GF-D8 (cell line): ENCODE results near the gene PRR16.
"Not testable (repeated sequence)": the region's sequence is repeated elsewhere in the genome, so short reads cannot be mapped to it uniquely, and the experiment has no call there.

Experiments
- DNase-seq: peaks from one replicate; lab custom pipeline; 2025; lab: John Stamatoyannopoulos, UW

Gene PRR16

DNA sequence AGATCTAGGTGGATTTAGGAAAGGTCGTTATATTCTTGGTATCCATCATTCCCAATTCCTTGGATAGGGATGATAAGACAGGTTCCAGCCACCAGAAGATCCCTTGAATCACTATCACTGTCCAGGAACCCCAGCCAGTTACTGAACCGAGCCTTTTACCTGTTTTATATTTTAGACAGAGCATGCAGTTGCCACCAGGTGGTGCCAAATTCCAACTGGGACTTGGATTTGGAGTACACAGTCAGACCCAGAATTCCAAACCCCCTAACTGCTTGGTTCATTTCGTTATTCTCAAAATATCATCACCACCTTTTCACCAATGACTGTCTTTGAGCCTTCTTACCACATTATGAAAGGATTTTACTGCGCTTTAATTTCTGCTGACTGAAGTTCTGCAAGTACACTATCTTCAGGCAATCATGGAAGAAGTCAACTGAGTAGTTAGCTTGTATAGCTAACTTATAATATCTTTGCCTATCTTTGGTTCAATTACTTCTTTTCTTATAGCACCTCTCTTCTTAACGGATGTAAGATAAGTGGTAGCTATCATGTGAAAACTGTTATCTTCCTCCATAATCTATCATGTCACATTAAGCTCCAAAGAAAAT is 191.8 kb downstream of the PRR16 start:
- no peak for DNase-seq

DNA sequence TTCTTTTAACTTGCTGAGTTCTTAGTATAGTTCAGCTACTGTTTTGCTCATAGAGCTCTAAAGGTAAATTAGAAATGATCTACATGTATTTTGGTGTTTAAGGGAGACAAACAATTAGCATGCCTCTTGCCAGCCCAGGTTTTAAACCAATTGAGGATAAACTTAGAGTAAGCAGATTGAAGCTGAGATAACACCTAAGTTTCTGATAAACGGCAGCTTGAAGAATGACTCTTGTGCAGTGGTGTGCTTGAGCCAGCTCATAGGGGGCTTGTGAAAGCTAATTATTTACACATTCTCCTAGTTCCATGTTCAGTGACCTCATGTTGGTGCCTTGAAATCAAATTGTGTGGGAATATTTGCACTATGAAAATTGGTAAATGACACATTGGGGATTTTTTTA is 193.0 kb downstream of the PRR16 start:
- DNase-seq: no peak

DNA sequence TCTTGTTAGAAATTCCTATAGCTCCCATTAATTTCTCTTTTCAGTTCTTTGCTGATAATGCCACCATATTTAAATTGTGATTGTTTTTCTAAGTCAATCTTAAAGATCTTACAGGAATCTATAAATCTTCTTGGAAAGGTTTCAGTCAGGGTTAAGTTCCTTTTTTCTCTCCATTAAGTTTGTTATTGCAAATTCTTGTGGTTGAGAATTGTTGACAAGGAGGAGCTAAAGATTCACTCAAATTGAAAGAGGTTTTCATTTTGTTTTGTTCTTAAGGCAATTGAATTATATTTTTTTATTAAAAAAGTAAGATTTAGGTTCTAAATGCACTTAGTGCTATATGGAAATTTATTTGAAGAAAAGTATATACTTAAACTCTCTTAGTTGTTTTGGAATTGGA is 213.4 kb downstream of the PRR16 start:
- no peak for DNase-seq

DNA sequence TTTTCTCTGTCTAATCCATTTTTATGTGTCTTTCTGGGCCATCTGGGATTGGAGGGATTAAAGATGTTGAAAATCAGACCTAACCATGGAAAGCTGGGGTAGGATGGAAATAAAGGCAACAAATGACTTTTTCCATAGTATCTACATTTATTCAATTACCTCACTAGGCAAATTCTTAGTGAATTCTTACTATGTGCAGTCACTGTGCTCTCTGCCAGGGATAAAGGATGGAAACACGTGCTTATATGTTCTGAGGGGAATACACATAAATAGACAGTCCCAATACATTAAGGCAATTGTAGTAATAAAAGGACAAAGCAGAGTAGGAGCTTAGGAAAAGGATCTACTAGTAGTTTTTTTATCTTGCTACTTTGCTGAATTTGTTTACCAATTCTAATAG is 214.2 kb downstream of the PRR16 start:
- no peak for DNase-seq

DNA sequence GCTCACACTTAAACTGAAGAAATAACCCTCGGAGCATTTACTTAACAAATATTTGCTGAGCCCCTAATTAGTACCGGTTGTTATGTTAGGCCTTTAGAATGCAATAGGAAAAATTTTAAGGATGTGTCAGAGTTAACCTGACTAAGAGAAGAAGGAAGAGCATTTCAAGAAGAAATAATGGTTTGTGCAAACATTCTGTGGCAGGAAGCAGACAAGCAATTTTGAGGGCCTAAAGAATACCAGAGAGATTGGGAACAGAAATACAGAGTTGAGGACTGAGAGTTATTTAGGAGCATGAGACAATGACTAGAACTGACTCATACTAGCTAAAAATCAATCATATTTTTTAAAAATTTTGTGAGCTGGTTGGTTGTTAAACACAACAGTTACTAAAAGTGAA is 218.8 kb downstream of the PRR16 start:
- DNase-seq: no peak

DNA sequence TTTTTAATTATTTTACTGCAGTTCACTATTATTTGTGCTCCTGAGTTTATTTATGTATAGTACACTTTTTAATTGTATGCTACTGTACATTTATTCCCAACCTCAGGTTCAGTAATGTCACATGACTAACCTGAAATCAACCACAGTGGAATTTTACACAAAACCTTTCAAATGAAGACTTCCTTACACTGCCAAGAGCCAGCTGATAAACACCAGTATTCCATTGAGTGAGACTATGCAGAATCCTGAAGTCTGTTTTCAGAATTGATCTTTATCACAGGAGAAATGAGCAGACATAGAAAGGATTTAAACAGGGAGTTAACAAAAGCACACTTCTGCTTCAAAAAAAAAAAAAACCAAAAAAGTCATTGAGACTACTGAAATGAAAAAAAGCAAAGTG is 219.5 kb downstream of the PRR16 start:
- no peak for DNase-seq

DNA sequence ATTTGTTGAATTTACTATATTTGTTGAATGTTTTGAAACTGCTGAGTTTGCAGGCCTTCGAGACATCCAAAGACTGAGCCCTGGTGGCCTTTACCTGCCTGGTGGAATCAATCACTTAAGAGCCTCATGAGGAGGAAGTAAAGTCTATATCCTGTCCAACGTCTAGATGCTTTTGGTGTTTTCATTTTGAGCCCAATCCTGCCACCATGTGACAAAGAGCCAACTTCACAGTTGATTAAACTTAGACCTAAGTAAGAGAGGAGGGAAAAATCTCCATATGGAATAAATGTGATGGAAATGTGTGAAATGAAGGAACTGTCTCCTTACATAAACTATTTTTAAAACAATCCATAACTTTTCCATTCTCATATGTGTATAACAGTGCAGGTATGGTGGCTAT is 220.1 kb downstream of the PRR16 start:
- DNase-seq: no peak

DNA sequence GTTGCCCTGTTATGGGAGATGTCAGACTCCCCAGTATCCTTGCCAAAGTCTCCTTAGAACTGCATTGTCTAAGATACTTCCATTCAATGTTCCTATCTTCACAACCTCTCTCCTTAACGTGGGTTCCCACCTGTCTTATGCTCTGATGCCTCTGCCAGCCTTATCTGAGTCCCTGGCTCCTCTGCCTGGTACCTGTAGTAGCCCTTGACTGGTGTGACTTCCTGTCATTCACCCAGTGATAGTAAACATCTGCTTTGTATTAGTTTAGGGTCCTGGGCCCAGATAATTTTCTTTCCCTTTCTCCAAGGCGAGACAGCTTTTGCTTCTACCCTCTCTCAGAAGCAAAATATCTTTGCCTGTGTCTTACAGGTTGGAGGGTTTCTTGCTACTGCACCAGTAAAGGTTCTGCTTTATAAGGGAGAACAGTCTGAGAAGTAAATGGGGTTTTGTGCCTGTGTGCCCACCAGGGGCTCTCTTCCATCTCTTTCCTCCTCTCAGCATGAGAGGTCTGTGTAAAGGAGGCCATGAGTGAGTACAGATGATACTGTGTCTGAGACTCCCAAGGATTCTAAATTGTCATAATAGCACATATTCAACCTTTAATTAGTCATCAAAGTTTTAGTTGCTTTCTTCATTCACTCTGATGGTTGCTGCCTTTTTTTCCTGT is 220.8 kb downstream of the PRR16 start:
- DNase-seq: no peak

DNA sequence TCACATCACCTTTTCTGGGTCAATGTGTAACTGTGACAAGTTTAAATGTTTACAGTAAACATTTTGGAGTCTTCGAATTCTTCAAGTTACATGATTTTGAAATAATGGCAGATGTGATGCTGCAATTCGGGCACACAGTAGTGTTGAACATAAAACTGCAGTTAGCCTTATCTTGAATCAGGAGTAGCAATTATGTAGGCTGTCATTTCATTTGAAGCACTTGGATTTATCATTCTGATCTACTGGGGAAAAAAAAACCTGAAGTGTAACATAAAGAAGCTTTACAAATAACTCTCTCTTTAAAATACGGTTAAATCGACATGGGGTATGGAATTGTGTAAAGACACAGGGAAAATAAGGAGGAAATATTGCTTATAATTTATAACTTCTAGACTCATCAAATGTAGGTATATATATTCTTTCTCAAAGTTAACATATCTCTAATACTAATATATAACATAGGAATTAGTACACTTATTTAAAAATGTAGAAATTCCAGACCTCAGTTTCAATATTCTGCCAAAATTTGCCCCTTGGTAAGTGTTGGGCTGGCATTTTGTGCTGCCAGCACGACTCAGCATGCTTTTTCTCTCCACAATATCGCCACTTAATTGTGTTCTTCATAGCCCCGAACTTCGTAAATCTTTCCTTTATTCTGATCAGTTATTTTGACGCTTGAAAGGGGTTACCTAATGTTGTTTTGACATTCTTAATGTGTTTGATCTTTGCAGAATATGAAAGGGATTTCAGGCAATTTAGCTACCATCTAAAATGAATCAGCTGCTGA is 226.7 kb downstream of the PRR16 start:
- no peak for DNase-seq

DNA sequence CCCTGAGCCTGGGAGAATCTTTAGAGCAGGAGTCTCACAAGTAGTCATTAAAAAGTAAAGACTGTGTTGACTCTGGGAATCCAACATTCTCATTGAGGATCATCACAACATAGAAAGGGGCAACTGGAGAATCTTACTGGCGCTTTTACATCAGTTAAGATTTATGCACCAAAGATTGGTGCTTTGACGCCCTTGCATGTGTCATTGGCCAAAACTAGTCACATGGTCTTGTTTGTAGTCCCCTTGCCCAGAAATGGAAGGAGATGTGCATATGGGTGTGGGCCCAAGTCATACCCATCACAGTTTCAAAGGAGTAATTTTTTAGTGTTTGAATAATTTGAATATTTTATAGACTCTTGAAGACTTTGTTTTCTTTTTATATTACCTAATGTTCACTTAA is 228.2 kb downstream of the PRR16 start:
- DNase-seq: no peak

DNA sequence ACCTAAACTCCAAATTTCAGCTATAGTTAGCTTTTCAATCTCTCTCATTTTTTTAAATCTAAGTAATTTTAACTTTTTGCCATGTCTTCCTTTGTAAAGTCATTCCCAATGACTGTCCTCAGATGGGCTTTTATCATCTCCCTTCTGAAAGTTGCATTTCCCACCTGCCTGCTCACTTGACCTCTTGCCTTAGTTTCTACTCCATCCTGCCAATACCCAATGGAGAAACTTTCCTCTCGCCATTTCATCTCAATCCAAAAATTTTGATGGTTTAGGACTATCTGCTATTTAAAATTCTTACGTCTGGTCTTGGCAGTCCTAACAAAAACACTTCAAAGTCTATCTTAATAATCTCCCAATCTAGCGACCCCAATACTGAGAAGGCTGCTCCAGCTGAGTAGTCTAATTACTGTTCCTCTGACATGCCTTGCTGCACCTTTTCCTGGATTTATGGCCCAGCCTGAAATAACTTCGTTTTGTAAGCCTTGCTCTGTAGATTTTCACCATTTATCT is 231.3 kb downstream of the PRR16 start:
- no peak for DNase-seq

DNA sequence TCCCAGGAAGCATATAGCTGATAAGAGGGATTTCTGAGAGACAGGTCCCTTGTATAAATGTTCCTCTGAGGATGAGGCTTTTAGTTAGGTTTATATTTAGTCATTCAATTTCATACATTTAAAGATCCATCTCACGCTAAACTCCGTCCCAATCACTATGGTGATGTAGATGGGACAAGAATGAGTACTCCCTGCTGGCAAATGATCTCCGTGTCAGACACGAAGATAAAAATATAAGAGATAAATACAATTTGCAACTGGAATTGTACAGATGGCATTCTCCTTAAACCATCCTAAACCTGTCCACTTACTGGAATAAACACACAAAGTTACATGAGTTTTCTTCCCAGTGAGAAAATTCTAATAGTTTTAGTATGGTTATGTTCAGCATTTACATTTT is 233.0 kb downstream of the PRR16 start:
- DNase-seq: no peak

DNA sequence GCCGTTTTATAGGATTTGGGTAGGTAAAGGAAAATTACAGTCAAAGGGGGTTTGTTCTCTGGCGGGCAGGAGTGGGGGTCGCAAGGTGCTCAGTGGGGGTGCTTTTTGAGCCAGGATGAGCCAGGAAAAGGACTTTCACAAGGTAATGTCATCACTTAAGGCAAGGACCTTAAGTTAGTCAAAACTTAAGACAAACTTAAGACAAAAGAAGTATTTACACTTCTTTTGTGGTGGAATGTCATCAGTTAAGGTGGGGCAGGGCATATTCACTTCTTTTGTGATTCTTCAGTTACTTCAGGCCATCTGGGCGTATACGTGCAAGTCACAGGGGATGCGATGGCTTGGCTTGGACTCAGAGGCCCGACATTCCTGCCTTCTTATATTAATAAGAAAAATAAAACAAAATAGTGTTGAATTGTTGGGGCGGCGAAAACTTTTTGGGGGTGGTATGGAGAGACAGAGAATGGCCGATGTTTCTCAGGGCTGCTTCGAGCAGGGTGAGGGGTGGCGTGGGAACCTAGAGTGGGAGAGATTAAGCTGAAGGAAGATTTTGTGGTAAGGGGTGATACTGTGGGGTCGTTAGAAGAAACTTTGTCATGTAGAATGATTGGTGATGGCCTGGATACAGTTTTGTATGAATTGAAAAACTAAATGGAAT is 233.7 kb downstream of the PRR16 start:
- DNase-seq: not testable (repeated sequence)

DNA sequence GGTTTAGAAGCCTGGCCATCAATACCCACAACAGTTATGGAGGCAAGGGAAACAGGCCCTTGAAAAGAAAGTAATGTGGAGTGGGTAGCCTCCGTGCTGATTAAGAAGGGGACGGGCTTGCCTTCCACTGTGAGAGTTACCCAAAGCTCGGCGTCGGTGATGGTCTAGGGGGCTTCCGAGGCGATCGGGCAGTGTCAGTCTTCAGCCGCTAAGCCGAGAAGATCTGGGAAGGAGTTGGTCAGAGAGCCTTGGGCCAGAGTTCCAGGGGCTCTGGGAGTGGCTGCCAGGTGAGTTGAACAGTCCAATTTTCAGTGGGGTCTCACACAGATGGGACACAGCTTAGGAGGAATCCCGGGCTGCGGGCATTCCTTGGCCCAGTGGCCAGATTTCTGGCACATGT is 236.6 kb downstream of the PRR16 start:
- not testable (repeated sequence) for DNase-seq

DNA sequence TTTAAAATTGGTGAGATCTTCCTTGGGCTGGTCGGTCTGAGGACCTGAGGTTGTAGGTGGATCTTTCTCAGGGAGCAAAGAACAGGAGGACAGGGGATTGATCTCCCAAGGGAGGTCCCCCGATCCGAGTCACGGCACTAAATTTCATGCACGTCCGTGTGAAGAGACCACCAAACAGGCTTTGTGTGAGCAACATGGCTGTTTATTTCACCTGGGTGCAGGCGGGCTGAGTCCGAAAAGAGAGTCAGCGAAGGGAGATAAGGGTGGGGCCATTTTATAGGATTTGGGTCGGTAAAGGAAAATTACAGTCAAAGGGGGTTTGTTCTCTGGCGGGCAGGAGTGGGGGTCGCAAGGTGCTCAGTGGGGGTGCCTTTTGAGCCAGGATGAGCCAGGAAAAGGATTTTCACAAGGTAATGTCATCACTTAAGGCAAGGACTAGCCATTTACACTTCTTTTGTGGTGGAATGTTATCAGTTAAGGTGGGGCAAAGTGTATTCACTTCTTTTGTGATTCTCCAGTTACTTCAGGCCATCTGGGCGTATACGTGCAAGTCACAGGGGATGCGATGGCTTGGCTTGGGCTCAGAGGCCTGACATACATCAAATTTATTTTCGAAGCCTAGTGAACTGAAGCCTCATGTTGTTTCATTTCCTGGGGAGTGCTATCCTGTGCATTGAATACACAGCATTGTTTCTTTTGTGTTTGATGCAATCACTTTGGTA is 238.9 kb downstream of the PRR16 start:
- DNase-seq: not testable (repeated sequence)

DNA sequence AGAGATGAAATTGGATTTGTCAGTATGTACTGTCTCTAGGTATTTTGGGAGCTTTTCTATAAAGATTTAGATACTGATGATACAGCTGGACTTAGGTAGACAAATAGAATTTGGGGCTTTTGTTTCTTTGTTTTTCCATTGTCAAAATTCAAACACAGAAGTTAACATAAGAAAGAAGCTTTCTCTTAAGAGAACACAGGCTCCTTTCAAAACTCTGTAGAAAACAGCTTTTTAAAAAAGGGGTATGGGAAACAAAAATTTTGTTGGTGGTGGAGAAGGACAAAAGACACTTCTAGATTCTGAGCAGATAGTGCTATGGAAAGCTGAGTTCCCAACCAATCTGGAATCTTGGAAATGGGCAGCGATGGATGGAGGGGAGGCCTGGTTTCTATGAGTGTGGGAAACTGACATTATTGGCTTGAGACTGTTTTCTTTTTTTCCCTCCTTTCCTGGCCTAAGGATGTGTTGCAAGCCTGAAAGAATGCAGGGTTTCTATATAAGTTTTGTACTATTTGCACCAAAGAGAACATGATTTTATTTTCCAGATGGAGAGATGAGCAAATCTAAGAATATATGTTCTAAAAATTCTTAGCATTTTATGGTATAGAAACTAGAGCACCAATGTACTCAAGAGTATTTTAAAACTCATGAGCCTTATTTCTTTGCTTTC is 240.0 kb downstream of the PRR16 start:
- no peak for DNase-seq

DNA sequence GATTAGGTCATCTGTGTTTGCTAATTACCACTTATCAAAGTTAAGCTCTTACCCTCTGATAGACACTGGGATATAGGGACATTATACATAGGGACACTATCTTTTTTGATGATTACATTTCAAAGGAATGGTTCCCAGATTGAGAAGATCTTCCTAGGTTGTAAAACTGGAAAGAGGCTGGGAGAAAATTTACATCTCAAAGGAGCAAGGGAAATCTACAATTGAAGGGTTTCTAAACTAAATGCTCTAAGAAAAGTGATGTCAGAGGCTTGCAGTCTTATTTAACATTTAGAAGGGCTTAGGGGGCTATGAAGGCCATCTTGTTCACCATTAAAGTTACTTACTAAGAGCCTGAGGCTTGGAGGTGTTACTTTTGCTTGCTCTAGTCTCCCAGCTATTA is 242.8 kb downstream of the PRR16 start:
- DNase-seq: no peak

DNA sequence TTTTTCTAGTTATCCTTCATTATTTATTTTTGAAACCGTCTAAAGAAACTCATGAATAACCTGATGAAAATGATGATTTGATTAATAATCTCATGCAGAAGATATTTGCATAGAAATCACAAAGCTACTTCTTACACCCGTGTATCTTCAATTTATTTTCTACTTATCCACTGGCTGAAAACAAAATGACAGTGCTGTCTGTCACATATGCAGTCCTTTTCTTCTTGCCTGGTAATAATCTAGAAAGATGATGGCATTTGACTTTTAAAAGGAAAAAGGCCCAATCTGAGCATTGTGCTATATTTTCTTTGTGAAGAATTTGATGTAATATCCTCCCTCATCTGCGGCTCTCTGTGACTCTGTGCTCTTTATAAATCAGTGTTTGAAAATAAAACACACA is 253.3 kb downstream of the PRR16 start:
- no peak for DNase-seq

DNA sequence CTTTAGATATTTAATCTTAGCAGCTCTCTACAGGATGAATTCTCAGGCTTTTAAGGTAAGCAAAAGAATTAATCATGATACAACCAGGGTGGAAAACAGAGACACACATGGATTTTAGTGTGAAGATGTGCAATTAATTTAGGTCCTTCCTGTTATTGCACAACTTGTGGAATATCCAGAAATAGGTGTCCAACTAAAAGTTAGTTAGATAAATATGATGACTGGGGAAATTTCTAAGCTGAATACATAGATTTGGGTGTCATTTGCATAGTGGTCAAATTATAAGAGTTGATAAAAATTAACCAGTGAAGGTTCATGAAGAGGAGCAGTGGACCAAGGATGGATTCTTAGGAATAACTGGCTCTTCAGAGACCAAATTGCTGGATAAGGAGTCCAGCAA is 266.1 kb downstream of the PRR16 start:
- DNase-seq: no peak

DNA sequence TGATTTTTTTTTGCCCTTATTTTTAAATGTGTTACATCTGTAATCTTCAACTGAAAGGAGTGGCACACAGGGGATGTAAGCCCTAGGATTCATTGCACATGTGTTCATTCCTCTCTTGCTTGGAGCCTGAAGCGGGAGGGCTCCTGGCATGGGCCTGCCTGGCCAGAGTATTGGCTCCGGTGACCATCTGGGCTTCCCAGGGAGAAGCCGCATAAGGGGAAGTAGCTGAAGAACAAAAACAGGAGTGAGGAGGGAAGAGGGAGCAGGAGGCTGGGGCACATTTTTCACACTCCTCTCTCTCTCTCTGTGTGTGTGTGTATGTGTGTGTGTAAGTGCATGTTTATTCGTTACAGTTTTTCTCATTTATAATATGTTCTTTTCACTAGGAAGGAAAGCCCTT is 269.9 kb downstream of the PRR16 start:
- DNase-seq: no peak

DNA sequence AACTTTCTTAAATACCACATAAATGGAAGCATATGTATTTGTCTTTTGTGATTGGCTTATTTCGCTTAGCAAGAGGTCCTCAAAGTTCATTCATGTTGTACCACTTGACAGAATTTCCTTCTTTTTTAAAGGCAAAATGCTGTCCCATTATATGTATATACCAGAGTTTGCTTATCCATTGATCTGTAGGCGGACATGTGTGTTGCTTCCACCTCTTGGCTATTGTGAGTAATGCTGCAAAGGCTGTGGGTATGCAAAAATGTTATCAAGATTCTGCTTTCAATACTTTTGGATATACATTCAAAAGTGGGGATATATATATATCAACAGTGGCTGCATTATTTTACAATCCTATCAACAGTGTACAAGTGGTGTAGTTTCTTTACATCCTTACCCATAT is 271.0 kb downstream of the PRR16 start:
- DNase-seq: no peak
